Kidney epithelial cell (primary cell): ENCODE data around the gene CHTF18. TPM values are rescaled to one million over a fixed set of nuclear protein-coding genes. Genes with fewer than 3 reads are reported as not detected.

Source experiments
- DNase-seq: peaks from one replicate; pipeline ENCODE4 v3.0.0-alpha.2; 2010; ENCODE audit warnings: low read depth
- H3K27me3 ChIP-seq: 2 replicates; pipeline ENCODE4 v1.6.0; 2011; ENCODE audit warnings: low read length; ENCODE audit not compliant: control insufficient read depth, insufficient read depth
- H3K36me3 ChIP-seq: 2 replicates; pipeline ENCODE4 v1.5.1; 2011; ENCODE audit warnings: low read length; ENCODE audit not compliant: control insufficient read depth, insufficient read depth
- H3K4me3 ChIP-seq: 2 replicates; pipeline ENCODE4 v1.5.1; 2011; ENCODE audit warnings: low read depth, mild to moderate bottlenecking, control low read depth, low read length
- CTCF ChIP-seq: IDR thresholded peaks from 2 replicates; pipeline ENCODE4 v1.5.1; 2011; ENCODE audit warnings: mild to moderate bottlenecking, moderate library complexity, low read length, control low read depth, inconsistent platforms; ENCODE audit not compliant: insufficient read depth, poor library complexity, severe bottlenecking
- total RNA-seq: library from RNA; depleted of rRNA; stranded (reverse); fragments of >200 nt; gene quantifications from 2 replicates; pipeline ENCODE4 v1.2.3, GENCODE V29; 2015

The CHTF18 gene
- total RNA-seq, 1 donor from 2014 or later, result 23.9 TPM

GRCh38 chr16:827513-827912, 39.1 kb downstream of the CHTF18 start:
- no peak for TF ChIP-seq CTCF
- no peak for DNase-seq
- Histone ChIP-seq H3K4me3 (no peak overlapping the region), H3K27me3 (peaks cover 18% of the 10 kb centered on the region), H3K36me3 (no peaks in the 10 kb centered on the region)

GRCh38 chr16:828891-829290, 40.5 kb downstream of the CHTF18 start:
- no peak for TF ChIP-seq CTCF
- Histone ChIP-seq H3K4me3 (no peak overlapping the region), H3K27me3 (peaks cover 30% of the 10 kb centered on the region), H3K36me3 (no peaks in the 10 kb centered on the region)
- no peak for DNase-seq

- H3K4me3 ChIP-seq, result no peak overlapping the region
- H3K27me3 ChIP-seq, result peaks cover 22% of the 10 kb centered on the region
- no peak for DNase-seq
- TF ChIP-seq CTCF, result no peak
- H3K36me3 ChIP-seq, result no peaks in the 10 kb centered on the region
Observed at GRCh38 chr16:830107-830870, 41.9 kb downstream of the CHTF18 start.

- no peak overlapping the region for H3K4me3 ChIP-seq
- TF ChIP-seq CTCF, result no peak
- no peaks in the 10 kb centered on the region for H3K36me3 ChIP-seq
- peaks cover 18% of the 10 kb centered on the region for H3K27me3 ChIP-seq
- DNase-seq, result no peak
Observed at GRCh38 chr16:830871-831570, 42.6 kb downstream of the CHTF18 start.

- Histone ChIP-seq H3K4me3 (no peak overlapping the region), H3K27me3 (peaks cover 15% of the 10 kb centered on the region), H3K36me3 (no peaks in the 10 kb centered on the region)
- no peak for DNase-seq
- no peak for TF ChIP-seq CTCF
Observed at GRCh38 chr16:831571-832413, 43.4 kb downstream of the CHTF18 start.
